Ovary (tissue), 9 donors: Measurements from ENCODE around the gene NXT2. TPM values are rescaled to one million over a fixed set of nuclear protein-coding genes. Genes with fewer than 3 reads are reported as not detected.
"Not testable (repeated sequence)": the region's sequence is repeated elsewhere in the genome, so short reads cannot be mapped to it uniquely, and the experiment has no call there.

Source experiments
- DNase-seq, 5 donors: peaks; one replicate each; pipeline ENCODE4 v3.0.0-alpha.2; 2019 to 2020
- H3K27ac ChIP-seq, 2 donors: fragments of 200-600 bp; one replicate each; pipeline versions ENCODE4 v1.5.1 to v1.8.0; 2019 to 2022
- H3K27me3 ChIP-seq: fragments of 200-600 bp; one replicate; pipeline ENCODE4 v1.8.0; 2022
- H3K36me3 ChIP-seq: fragments of 200-600 bp; sonication (generic); one replicate; pipeline ENCODE4 v1.5.1; 2019
- H3K4me1 ChIP-seq: one replicate; pipeline ENCODE4 v1.8.1; 2013; ENCODE audit warnings: mild to moderate bottlenecking, moderate library complexity; ENCODE audit not compliant: insufficient read depth
- H3K4me3 ChIP-seq: fragments of 200-600 bp; sonication (generic); one replicate; pipeline ENCODE4 v1.5.1; 2017
- H3K9me3 ChIP-seq, 2 donors: fragments of 200-600 bp in 1 of 2; sonication (generic) in 1 of 2; one replicate each; pipeline versions ENCODE4 v1.5.1 to v1.8.1; 2013 to 2019; ENCODE audit warnings: mild to moderate bottlenecking in 1 of 2, moderate library complexity in 1 of 2
- CTCF ChIP-seq, 3 donors: fragments of 450-650 bp in 2 of 3; fragments of 200-600 bp in 1 of 3; IDR thresholded peaks; one replicate each; pipeline versions ENCODE4 v1.5.1 to v1.8.0; 2016 to 2022; ENCODE audit warnings: antibody characterized with exemption in 3 of 3, mild to moderate bottlenecking in 1 of 3
- EP300 ChIP-seq: sonication (generic); formaldehyde crosslinking; IDR thresholded peaks from one replicate; pipeline ENCODE4 v1.6.1; 2017; ENCODE audit warnings: antibody characterized with exemption
- POLR2A ChIP-seq: fragments of 450-650 bp; IDR thresholded peaks from one replicate; pipeline ENCODE4 v1.6.1; 2017; ENCODE audit warnings: antibody characterized with exemption, mild to moderate bottlenecking, moderate library complexity
- WGBS, 3 donors: extraction: QIAGEN DNeasy Blood & Tissue Kit in 1 of 3; methylation state at CpG; one replicate each; pipeline versions ENCODE4 v1.1.5 to v1.1.7; 2013 to 2017; 5-methylcytosine and 5-hydroxymethylcytosine counted together
- intact Hi-C, 4 donors: fragments of 100-400 bp; cut with DNase I; formaldehyde crosslinking; loops; one replicate each; pipeline versions ENCODE4 v1.11.0 to v1.15.1; 2022 to 2023
- polyA plus RNA-seq, 2 donors: library from polyadenylated mRNA; stranded (reverse); fragments of 200-250 nt in 1 of 2; fragments of 350-450 nt in 1 of 2; fragmentation: Illumina TruSeq in 1 of 2; extraction: RNeasy Lipid Tissue Mini Kit (QIAGEN cat#74804) in 1 of 2; gene quantifications; one replicate each; pipeline ENCODE4 v1.2.3, GENCODE V29; 2013 to 2014
- total RNA-seq, 7 donors: library from RNA; depleted of rRNA in 2 of 7; stranded (reverse); fragments of >200 nt in 2 of 7; fragmentation: NEBNext Ultra II Directional in 3 of 7; extraction: Animal tissue kit (Norgen Biotek cat#: 25700) in 3 of 7; gene quantifications; one replicate each; pipeline versions ENCODE4 v1.1.0 to v1.2.4, GENCODE V29; 2016 to 2023
- donor health status: DM: no; HTN: no; CAD: no; lungs with moderate emphysema.
- donor health status: DM: no; HTN: no; CAD: no.
- donor health status: Bipolar disorder and iron deficiency.
- donor health status: DM: yes; HTN: yes; CAD: no.
- donor health status: DM: no; HTN: no; CAD: no.
- donor health status: DM: yes; HTN: yes; CAD: no.

The NXT2 gene
- total and polyA plus RNA-seq, 9 donors = 4.1 to 8.0 (median 5.7) TPM

GRCh38 chrX:109533631-109534030, 3.0 kb upstream of the NXT2 start:
- DNase-seq = no peak
- TF ChIP-seq EP300 (no peak), CTCF (IDR thresholded peaks at IDR 0.05) (no peak), POLR2A (no peak)
- intact Hi-C loops = no loop called here

GRCh38 chrX:109534933-109535332, 1.7 kb upstream of the NXT2 start:
- no peaks in the 10 kb centered on the region for H3K36me3 ChIP-seq
- no peak overlapping the region for H3K27ac ChIP-seq
- TF ChIP-seq CTCF (IDR thresholded peaks at IDR 0.05) (no peak), POLR2A (no peak)
- 74 to 82% (median 79%) methylated on average over 10 of the region's 10 CpGs for WGBS, 3 donors
- intact Hi-C loops = no loop called here
- no peaks in the 10 kb centered on the region for H3K4me1 ChIP-seq
- no peaks in the 10 kb centered on the region for H3K27me3 ChIP-seq
- no peak overlapping the region for H3K4me3 ChIP-seq
- H3K9me3 ChIP-seq = peaks cover 0 to 4% of the 10 kb centered on the region in 2 donors
- peak in 1 of 5 donors; percentile 20 for DNase-seq

More at GRCh38 chrX:109533631-109534030, 3.0 kb upstream of the NXT2 start:
- no peak overlapping the region for H3K4me3 ChIP-seq
- H3K36me3 ChIP-seq = no peaks in the 10 kb centered on the region
- H3K4me1 ChIP-seq = no peaks in the 10 kb centered on the region
- H3K27ac ChIP-seq = no peak overlapping the region
- peaks cover 0 to 7% of the 10 kb centered on the region in 2 donors for H3K9me3 ChIP-seq
- H3K27me3 ChIP-seq = no peaks in the 10 kb centered on the region
- 56 to 65% (median 65%) methylated on average over 2 of the region's 2 CpGs for WGBS, 3 donors

DNA sequence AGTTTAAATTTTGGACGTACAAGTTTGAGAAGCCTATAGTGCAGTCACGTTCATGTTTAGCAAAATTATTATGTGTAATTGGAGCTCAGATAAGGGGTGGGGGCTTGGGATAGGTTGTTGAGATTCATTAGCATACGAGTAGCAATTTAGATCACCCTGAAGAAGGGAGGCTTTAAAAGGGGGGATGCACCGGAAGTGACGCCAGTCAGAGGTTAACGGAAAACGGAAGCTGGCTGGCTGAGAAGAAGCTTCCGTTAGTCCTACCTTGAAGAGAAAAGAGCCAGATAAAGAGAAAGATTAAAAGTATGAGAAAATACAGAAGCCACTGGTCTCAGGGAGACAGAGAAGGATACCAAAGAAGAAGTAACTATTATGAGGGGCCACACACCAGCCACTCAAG, 1.1 kb upstream of the NXT2 start:
- no peak overlapping the region for H3K27ac ChIP-seq
- peaks cover 0 to 4% of the 10 kb centered on the region in 2 donors for H3K9me3 ChIP-seq
- no peaks in the 10 kb centered on the region for H3K4me1 ChIP-seq
- intact Hi-C loops = no loop called here
- no peaks in the 10 kb centered on the region for H3K36me3 ChIP-seq
- WGBS, 3 donors = 79 to 87% (median 82%) methylated on average over 8 of the region's 8 CpGs
- DNase-seq = no peak
- no peaks in the 10 kb centered on the region for H3K27me3 ChIP-seq
- TF ChIP-seq CTCF (IDR thresholded peaks at IDR 0.05) (no peak), EP300 (no peak)
- H3K4me3 ChIP-seq = no peak overlapping the region

DNA sequence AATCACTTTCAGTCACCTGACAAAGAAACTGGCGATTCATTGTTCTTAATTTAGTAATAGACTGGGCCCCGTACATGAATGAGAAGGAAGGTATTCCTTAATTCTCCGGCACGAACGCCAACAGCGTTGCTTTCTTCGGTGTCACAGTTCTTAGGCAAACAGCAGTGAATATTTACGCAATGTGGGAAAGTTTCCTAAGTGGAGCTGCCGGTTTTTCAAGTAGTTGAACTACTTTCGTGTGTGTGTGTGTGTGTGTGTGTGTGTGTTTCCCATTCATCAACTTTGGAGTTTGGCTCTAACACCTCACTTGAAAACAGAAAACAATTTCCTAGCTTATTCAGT, 651 bp downstream of the NXT2 start:
- no peak for DNase-seq
- Histone ChIP-seq H3K27me3 (no peaks in the 10 kb centered on the region), H3K27ac (peak overlapping the region in 1 of 2 donors; percentile 87), H3K4me1 (no peaks in the 10 kb centered on the region), H3K4me3 (peak overlapping the region; percentile 45), H3K9me3 (peaks cover 0 to 4% of the 10 kb centered on the region in 2 donors), H3K36me3 (no peaks in the 10 kb centered on the region)
- no peak for TF ChIP-seq POLR2A
- no peak for TF ChIP-seq CTCF (IDR thresholded peaks at IDR 0.05)
- TF ChIP-seq EP300 = no peak
- intact Hi-C loops = no loop called here
- 31 to 38% (median 32%) methylated on average over 10 of the region's 10 CpGs for WGBS, 3 donors

DNA sequence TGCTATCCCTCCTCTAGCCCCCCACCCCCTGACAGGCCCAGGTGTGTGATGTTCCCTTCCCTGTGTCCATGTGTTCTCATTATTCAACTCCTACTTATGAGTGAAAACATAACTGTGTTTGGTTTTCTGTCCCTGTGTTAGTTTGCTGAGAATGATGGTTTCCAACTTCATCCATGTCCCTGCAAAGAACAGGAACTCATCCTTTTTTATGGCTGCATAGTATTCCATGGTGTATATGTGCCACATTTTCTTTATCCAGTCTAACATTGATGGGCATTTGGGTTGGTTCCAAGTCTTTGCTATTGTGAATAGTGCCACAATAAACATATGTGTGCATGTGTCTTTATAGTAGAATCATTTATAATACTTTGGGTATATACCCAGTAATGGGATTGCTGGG, 2.4 kb downstream of the NXT2 start:
- H3K27ac ChIP-seq, intact Hi-C loops, DNase-seq, H3K4me1 ChIP-seq, H3K9me3 ChIP-seq, H3K4me3 ChIP-seq, H3K27me3 ChIP-seq, H3K36me3 ChIP-seq: not testable (repeated sequence)
